Heart right ventricle (tissue), 16 donors: ENCODE data around the gene SOX30. TPM values are rescaled to one million over a fixed set of nuclear protein-coding genes. Genes with fewer than 3 reads are reported as not detected.

Experiments
- ATAC-seq, 8 donors: fragments of 200-7000 bp; cut with Tn5 transposase; one replicate each; pipeline ENCODE4 v1.9.1; 2020; ENCODE audit warnings: mild to moderate bottlenecking in 8 of 8, moderate library complexity in 8 of 8, moderate number of reproducible peaks in 1 of 8
- DNase-seq, 2 donors: peaks; one replicate each; pipeline ENCODE4 v3.0.0-alpha.2; 2020
- H3K27ac ChIP-seq, 10 donors: fragments of 200-600 bp; sonication (generic) in 2 of 10; one replicate each; pipeline versions ENCODE4 v1.5.0 to v1.8.0; 2020 to 2022; ENCODE audit warnings: mild to moderate bottlenecking in 3 of 10
- H3K27me3 ChIP-seq, 7 donors: fragments of 200-600 bp; one replicate each; pipeline ENCODE4 v1.8.0; 2021 to 2022; ENCODE audit warnings: mild to moderate bottlenecking in 2 of 7
- H3K36me3 ChIP-seq, 9 donors: fragments of 200-600 bp; sonication (generic) in 1 of 9; one replicate each; pipeline versions ENCODE4 v1.5.0 to v1.8.0; 2020 to 2022; ENCODE audit warnings: mild to moderate bottlenecking in 2 of 9
- H3K4me1 ChIP-seq, 9 donors: fragments of 200-600 bp; sonication (generic) in 1 of 9; one replicate each; pipeline versions ENCODE4 v1.5.0 to v1.8.0; 2020 to 2022; ENCODE audit warnings: mild to moderate bottlenecking in 4 of 9
- H3K4me3 ChIP-seq, 10 donors: fragments of 200-600 bp; sonication (generic) in 2 of 10; one replicate each; pipeline versions ENCODE4 v1.5.0 to v1.8.0; 2020 to 2022; ENCODE audit warnings: mild to moderate bottlenecking in 7 of 10, moderate library complexity in 2 of 10
- H3K9me3 ChIP-seq, 11 donors: fragments of 200-600 bp in 10 of 11; sonication (generic) in 2 of 11; one replicate each; pipeline versions ENCODE4 v1.5.0 to v1.8.0; 2013 to 2022; ENCODE audit warnings: mild to moderate bottlenecking in 2 of 11, control low read depth in 1 of 11, moderate library complexity in 1 of 11
- WGBS, 2 donors: extraction: QIAGEN DNeasy Blood & Tissue Kit; methylation state at CpG; one replicate each; pipeline ENCODE4 v1.1.7; 2013; ENCODE audit warnings: inconsistent platforms in 1 of 2; 5-methylcytosine and 5-hydroxymethylcytosine counted together
- intact Hi-C, 10 donors: fragments of 100-400 bp; cut with DNase I; formaldehyde crosslinking; loops; one replicate each; pipeline versions ENCODE4 v1.11.1 to v1.14.2; 2022
- polyA plus RNA-seq, 2 donors: library from polyadenylated mRNA; stranded (reverse); fragments of 200-250 nt; gene quantifications; one replicate each; pipeline ENCODE4 v1.2.3, GENCODE V29; 2013
- total RNA-seq, 10 donors: library from RNA; stranded (reverse); fragmentation: NEBNext Ultra II Directional in 3 of 10; extraction: Animal tissue kit (Norgen Biotek cat#: 25700) in 3 of 10; gene quantifications; one replicate each; pipeline versions ENCODE4 v1.2.1 to v1.2.4, GENCODE V29; 2021 to 2023
- TF ChIP-seq, protein P1 (sequence below), 9 donors: fragments of 200-600 bp; sonication (generic) in 2 of 9; IDR thresholded peaks; one replicate each; pipeline versions ENCODE4 v1.5.0 to v1.8.0; 2021 to 2022; ENCODE audit warnings: antibody characterized with exemption in 9 of 9, mild to moderate bottlenecking in 5 of 9, moderate library complexity in 1 of 9
- donor health status: Arrhythmogenic right ventricular cardiomyopathy.
- donor health status: ischemic (EF 13 %, LVEDD 7.1; RV severe dilation, severe dysfunction).
- donor health status: healthy with polysubstance abuse.
- donor health status: DM: no; HTN: yes; CAD: no.
- donor health status: DM: no; HTN: no; CAD: no.
- donor health status: ischemic (EF 25% LVEDD 6.9; RV normal size, moderate dysfunction).
- donor health status: ischemic (EF 25% LVEDD 5.7; RV mildly dilated, moderate dysfunction).
- donor health status: healthy.
- donor health status: DM: yes; HTN: yes; CAD: no.
- donor health status: Ischemic cardiomyopathy.
- donor health status: ischemic (EF 35%, LVEDD 5.7; RV mildly dilated, moderate dysfunction).
- donor health status: nonischemic (EF 11% LVEDD 7.7; RV severe dilation, severe dysfunction).
- donor health status: DM: yes; HTN: yes; CAD: no.
- donor health status: PGD.
- donor health status: ischemic (EF 29% LVEDD 5.4; RV normal size, mild dysfunction).
- donor health status: nonischemic (EF 23%, LVEDD 6.1; RV moderate dilation, normal function).

The SOX30 gene
- total and polyA plus RNA-seq, 12 donors, result 0.04 to 0.21 (median 0.16) TPM; not detected in 4

DNA sequence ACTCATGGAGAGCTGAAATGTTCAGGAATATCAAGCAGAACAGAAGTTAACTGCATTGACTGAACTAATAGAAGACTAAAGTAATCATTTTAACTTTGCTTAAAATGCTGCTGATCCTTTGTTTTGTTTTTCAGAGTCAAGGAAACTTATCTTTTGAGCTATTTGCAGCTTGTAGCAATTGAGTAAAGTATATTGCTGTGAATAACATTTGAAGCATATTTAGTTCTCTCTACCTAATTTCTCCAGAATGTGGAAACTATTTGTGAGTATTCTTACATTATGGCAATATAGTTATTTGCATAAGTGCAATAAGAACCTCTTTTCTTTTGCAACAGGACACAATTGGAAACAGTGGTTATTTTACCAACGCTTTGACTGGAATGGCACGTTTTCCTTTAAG is 5.3 kb upstream of the SOX30 start:
- ATAC-seq (no peak), DNase-seq (no peak)
- Histone ChIP-seq H3K4me1 (no peaks in the 10 kb centered on the region), H3K4me3 (no peak overlapping the region), H3K36me3 (no peaks in the 10 kb centered on the region), H3K27ac (no peak overlapping the region), H3K9me3 (peaks cover 0 to 54% (median 7%) of the 10 kb centered on the region in 11 donors), H3K27me3 (peaks cover 0 to under 1% (median 0%) of the 10 kb centered on the region in 7 donors)
- WGBS, 2 donors, result 75 to 83% methylated on average over 2 of the region's 2 CpGs
- TF ChIP-seq, protein P1, sequence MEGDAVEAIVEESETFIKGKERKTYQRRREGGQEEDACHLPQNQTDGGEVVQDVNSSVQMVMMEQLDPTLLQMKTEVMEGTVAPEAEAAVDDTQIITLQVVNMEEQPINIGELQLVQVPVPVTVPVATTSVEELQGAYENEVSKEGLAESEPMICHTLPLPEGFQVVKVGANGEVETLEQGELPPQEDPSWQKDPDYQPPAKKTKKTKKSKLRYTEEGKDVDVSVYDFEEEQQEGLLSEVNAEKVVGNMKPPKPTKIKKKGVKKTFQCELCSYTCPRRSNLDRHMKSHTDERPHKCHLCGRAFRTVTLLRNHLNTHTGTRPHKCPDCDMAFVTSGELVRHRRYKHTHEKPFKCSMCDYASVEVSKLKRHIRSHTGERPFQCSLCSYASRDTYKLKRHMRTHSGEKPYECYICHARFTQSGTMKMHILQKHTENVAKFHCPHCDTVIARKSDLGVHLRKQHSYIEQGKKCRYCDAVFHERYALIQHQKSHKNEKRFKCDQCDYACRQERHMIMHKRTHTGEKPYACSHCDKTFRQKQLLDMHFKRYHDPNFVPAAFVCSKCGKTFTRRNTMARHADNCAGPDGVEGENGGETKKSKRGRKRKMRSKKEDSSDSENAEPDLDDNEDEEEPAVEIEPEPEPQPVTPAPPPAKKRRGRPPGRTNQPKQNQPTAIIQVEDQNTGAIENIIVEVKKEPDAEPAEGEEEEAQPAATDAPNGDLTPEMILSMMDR (IDR thresholded peaks at IDR 0.05), result no peak
- intact Hi-C loops, result no loop called here

DNA sequence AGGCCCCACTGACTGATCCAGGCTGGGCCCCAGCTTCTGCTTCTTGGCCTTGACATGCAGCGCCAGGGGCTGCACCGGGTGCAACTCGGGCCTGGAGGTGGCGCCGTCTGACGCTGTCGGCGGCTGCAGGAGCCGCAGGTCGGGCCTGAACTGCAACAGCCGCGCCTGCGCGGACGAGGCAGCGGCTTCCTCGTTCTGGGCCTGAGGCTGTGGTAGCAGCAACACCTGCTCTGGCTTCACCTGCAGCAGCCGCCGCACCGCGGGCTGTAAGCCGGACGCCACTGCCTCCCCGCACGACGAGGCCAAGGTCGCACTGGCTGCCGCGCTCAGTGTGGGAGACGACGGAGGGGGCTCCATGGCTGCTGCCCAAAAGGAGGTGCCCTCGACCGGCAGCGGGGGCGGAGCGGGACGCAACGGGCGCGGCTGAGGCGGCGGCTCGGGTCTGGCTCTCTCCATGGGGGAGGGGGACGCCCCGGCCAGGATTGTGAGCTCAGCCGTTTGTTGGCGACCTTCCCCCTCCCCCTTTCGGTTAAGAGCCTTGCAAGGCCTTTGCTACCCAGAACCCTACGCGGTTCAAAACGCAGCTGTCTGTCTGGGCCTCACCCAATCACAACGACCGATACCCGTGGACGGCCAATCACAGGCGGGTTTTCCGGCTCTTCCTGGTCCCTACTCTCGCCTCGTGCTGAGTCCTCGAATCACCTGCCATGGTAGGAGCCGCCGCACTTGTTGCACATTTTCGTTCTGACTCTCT is 438 bp downstream of the SOX30 start:
- TF ChIP-seq, protein P1 (IDR thresholded peaks at IDR 0.05), result peak in 5 of 9 donors; percentile 14 to 49 (median 44)
- WGBS, 2 donors, result 20 to 21% methylated on average over 62 to 63 of the region's 63 CpGs
- peaks cover 0 to 13% (median 0%) of the 10 kb centered on the region in 7 donors for H3K27me3 ChIP-seq
- ATAC-seq (peak; percentile 82 to 95 (median 90)), DNase-seq (peak; percentile 44 to 74)
- intact Hi-C loops, result no loop called here
- no peaks in the 10 kb centered on the region for H3K36me3 ChIP-seq
- peak overlapping the region; percentile 15 to 57 (median 51) for H3K4me3 ChIP-seq
- peaks cover 0 to 11% (median 5%) of the 10 kb centered on the region in 9 donors for H3K4me1 ChIP-seq
- H3K27ac ChIP-seq, result peak overlapping the region in 1 of 10 donors; percentile 61
- peaks cover 0 to 13% (median 0%) of the 10 kb centered on the region in 11 donors for H3K9me3 ChIP-seq

DNA sequence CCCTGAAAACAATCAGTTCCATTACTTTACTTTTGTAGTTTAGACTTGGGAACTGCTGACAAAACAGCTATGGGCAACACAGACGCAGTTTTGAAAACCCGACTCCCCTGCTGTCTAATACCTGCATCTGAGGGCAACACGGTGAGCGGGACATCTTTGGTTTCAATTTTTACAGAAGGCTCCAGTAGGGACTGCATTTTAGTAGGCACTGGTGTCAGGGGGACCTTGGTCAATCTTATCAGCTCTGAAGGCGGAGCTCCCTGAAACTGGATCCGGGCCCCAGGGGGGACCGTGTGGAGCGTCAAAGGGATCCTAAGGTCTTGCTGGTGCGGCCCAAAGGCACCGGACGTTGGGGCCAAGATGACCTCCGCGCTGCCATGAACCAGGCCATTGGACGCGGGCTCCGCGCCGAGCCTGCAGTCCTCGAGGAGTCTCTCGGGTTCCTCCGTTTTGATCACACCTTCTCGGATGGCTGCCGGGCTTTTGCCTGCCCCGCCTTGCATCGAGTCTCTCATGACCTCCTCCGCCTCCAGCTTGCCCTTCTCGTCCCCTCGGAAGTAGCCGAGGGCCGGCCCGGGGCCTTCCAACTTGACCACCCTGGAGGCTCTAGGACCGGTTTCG is 1.1 kb downstream of the SOX30 start:
- ATAC-seq (peak in 3 of 8 donors; percentile 23 to 47 (median 45)), DNase-seq (no peak)
- Histone ChIP-seq H3K4me1 (peaks cover 0 to 11% (median 5%) of the 10 kb centered on the region in 9 donors), H3K27me3 (peaks cover 0 to 13% (median 0%) of the 10 kb centered on the region in 7 donors), H3K4me3 (peak overlapping the region in 7 of 10 donors; percentile 35 to 57 (median 55)), H3K27ac (peak overlapping the region in 1 of 10 donors; percentile 61), H3K36me3 (no peaks in the 10 kb centered on the region), H3K9me3 (peaks cover 0 to 8% (median 0%) of the 10 kb centered on the region in 11 donors)
- TF ChIP-seq, protein P1 (IDR thresholded peaks at IDR 0.05), result no peak
- intact Hi-C loops, result no loop called here
- 68 to 70% methylated on average over 33 of the region's 33 CpGs for WGBS, 2 donors

DNA sequence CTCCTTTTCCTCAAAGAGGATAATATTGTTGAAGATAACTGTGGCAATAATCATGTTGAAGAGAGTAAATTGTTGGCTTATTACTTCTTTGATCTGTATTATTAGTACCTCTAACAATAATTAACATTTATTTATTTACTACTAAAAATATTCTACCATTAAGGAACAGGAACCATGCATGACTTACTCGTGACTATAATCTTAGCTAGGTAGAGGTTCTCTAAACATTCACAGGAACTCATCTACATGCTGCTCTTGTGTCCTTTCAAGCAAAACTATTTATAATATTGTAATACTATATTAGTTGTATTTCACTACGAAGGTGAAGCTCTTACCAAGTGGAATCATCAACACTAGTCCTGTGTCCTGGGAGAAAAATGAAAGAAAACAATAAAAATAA is 3.1 kb downstream of the SOX30 start:
- WGBS, 2 donors, result 91 to 96% methylated on average over 2 of the region's 2 CpGs
- peaks cover 0 to 11% (median 5%) of the 10 kb centered on the region in 9 donors for H3K4me1 ChIP-seq
- ATAC-seq (no peak), DNase-seq (no peak)
- H3K4me3 ChIP-seq, result no peak overlapping the region
- H3K9me3 ChIP-seq, result peaks cover 0 to 8% (median 0%) of the 10 kb centered on the region in 11 donors
- no peak overlapping the region for H3K27ac ChIP-seq
- intact Hi-C loops, result no loop called here
- H3K36me3 ChIP-seq, result no peaks in the 10 kb centered on the region
- TF ChIP-seq, protein P1 (IDR thresholded peaks at IDR 0.05), result no peak
- H3K27me3 ChIP-seq, result peaks cover 0 to 13% (median 0%) of the 10 kb centered on the region in 7 donors
